HepG2 (cell line): ENCODE results near the gene GJD3. TPM values are rescaled to one million over a fixed set of nuclear protein-coding genes. Genes with fewer than 3 reads are reported as not detected.

ENCODE experiments used
- ATAC-seq: fragments of 200-7000 bp; cut with Tn5 transposase; 3 replicates; pipeline ENCODE4 v1.9.1; 2020; ENCODE audit warnings: mild to moderate bottlenecking, moderate library complexity
- BruUV-seq: library from RNA; stranded (reverse); fragments of 400-500 nt; replicated peaks from 2 replicates; lab custom pipeline; 2021; lab: Mats Ljungman, UMichigan
- CTCF ChIA-PET: fragments of 300-600 bp; formaldehyde crosslinking; extraction: SDS; loops from one replicate; lab custom pipeline; 2021; ENCODE audit warnings: low total read pairs, inconsistent platforms, low intra/inter-chr PET ratio; lab: Yijun Ruan, JAX
- POLR2A ChIA-PET: fragments of 350-600 bp; sonication (Branson Sonifier 250); formaldehyde crosslinking; loops from one replicate; lab custom pipeline; 2020; ENCODE audit warnings: antibody characterized with exemption, inconsistent platforms; lab: Yijun Ruan, JAX
- DNase-seq: peaks from one replicate; pipeline ENCODE4 v3.0.0-alpha.2; 2015; ENCODE audit warnings: low spot score
- FAIRE-seq: peaks from 3 replicates; lab custom pipeline; 2011; peaks lifted over from hg19 to GRCh38; lab: Jason Lieb, UNC
- H2AFZ ChIP-seq: one replicate; pipeline ENCODE4 v1.6.1; 2011; ENCODE audit warnings: low read length, inconsistent platforms
- H3K27ac ChIP-seq: fragments of 300-600 bp; 3 replicates; pipeline ENCODE4 v1.8.0; 2011; ENCODE audit warnings: mixed run types, mild to moderate bottlenecking, mixed read lengths, low read length, inconsistent platforms; ENCODE audit not compliant: insufficient read depth; ENCODE audit errors: extremely low read length
- H3K27me3 ChIP-seq, 2 experiments: fragments of 200-600 bp in 1 of 2; 2 replicates in 1 of 2; 3 replicates in 1 of 2; pipeline versions ENCODE4 v1.6.0 to v1.8.0; 2011; ENCODE audit warnings: low read length in 2 of 2, mild to moderate bottlenecking in 2 of 2, moderate library complexity in 2 of 2, inconsistent platforms in 1 of 2; ENCODE audit not compliant: insufficient read depth in 2 of 2, control insufficient read depth in 1 of 2
- H3K36me3 ChIP-seq, 2 experiments: fragments of 200-600 bp in 1 of 2; replicated peaks in 1 of 2; 2 replicates in 1 of 2; 3 replicates in 1 of 2; pipeline versions ENCODE4 v1.5.1 to v1.8.0; 2011; ENCODE audit warnings: low read length in 2 of 2, inconsistent platforms in 1 of 2; ENCODE audit not compliant: insufficient read depth in 2 of 2, control insufficient read depth in 1 of 2
- H3K4me1 ChIP-seq: 2 replicates; pipeline ENCODE4 v1.5.1; 2012; ENCODE audit warnings: low read length, inconsistent platforms; ENCODE audit not compliant: insufficient read depth
- H3K4me2 ChIP-seq: 2 replicates; pipeline ENCODE4 v1.6.0; 2011; ENCODE audit warnings: low read depth, low read length, inconsistent platforms
- H3K4me3 ChIP-seq, 3 experiments: fragments of 200-600 bp in 1 of 3; sonication (generic), shearing (Covaris generic) in 1 of 3; replicated peaks in 1 of 3; 2 replicates each; pipeline ENCODE4 v1.5.1; 2011 to 2016; ENCODE audit warnings: low read length in 3 of 3, inconsistent platforms in 2 of 3, low read depth in 2 of 3, mild to moderate bottlenecking in 2 of 3, control low read depth in 1 of 3, mixed read lengths in 1 of 3; ENCODE audit not compliant: insufficient read depth in 1 of 3
- H3K79me2 ChIP-seq: one replicate; pipeline ENCODE4 v1.6.1; 2011; ENCODE audit warnings: low read length, inconsistent platforms; ENCODE audit not compliant: insufficient read depth
- H3K9ac ChIP-seq: 2 replicates; pipeline ENCODE4 v1.6.0; 2011; ENCODE audit warnings: mild to moderate bottlenecking, low read depth, low read length, inconsistent platforms; ENCODE audit not compliant: insufficient read depth
- H3K9me3 ChIP-seq: 2 replicates; pipeline ENCODE4 v1.5.1; 2012; ENCODE audit warnings: mild to moderate bottlenecking, low read length
- H4K20me1 ChIP-seq: 2 replicates; pipeline ENCODE4 v1.6.0; 2011; ENCODE audit warnings: inconsistent platforms, mild to moderate bottlenecking, low read length, moderate library complexity; ENCODE audit not compliant: insufficient read depth
- ARID4A ChIP-seq: sonication (generic); formaldehyde crosslinking; IDR thresholded peaks from 2 replicates; pipeline ENCODE4 v1.5.0; 2020; ENCODE audit warnings: mild to moderate bottlenecking, missing genetic modification reagents, borderline replicate concordance
- ARNTL ChIP-seq: sonication (generic); formaldehyde crosslinking; IDR thresholded peaks from 2 replicates; pipeline ENCODE4 v1.4.0; 2020; ENCODE audit warnings: mild to moderate bottlenecking, missing genetic modification reagents
- FOSL1 ChIP-seq: sonication (generic); formaldehyde crosslinking; IDR thresholded peaks from 2 replicates; pipeline ENCODE4 v1.9.0; 2021; ENCODE audit warnings: missing genetic modification reagents, borderline replicate concordance
- IKZF4 ChIP-seq: sonication (generic); formaldehyde crosslinking; IDR thresholded peaks from 2 replicates; pipeline ENCODE4 v1.5.1; 2020; ENCODE audit warnings: borderline replicate concordance, mild to moderate bottlenecking, low read depth, missing genetic modification reagents; ENCODE audit errors: not compliant biosample characterization
- PITX1 ChIP-seq: sonication (generic); formaldehyde crosslinking; IDR thresholded peaks from 2 replicates; pipeline ENCODE4 v1.5.1; 2020; ENCODE audit warnings: mild to moderate bottlenecking, missing genetic modification reagents
- TBX2 ChIP-seq: sonication (generic); formaldehyde crosslinking; IDR thresholded peaks from 2 replicates; pipeline ENCODE4 v1.5.0; 2020; ENCODE audit warnings: missing genetic modification reagents, mild to moderate bottlenecking, borderline replicate concordance
- THYN1 ChIP-seq: sonication (generic); formaldehyde crosslinking; IDR thresholded peaks from 2 replicates; pipeline ENCODE4 v1.8.1; 2023; ENCODE audit warnings: low read depth, mild to moderate bottlenecking, moderate library complexity, missing genetic modification reagents, borderline replicate concordance
- ZFP90 ChIP-seq: sonication (generic); formaldehyde crosslinking; IDR thresholded peaks from 2 replicates; pipeline ENCODE4 v1.8.0; 2022; ENCODE audit warnings: missing genetic modification reagents, mild to moderate bottlenecking, inconsistent platforms, borderline replicate concordance
- ZMYM3 ChIP-seq: sonication (generic); formaldehyde crosslinking; IDR thresholded peaks from 2 replicates; pipeline ENCODE4 v1.5.1; 2020; ENCODE audit warnings: mild to moderate bottlenecking, missing genetic modification reagents
- ZNF205 ChIP-seq: IDR thresholded peaks from 2 replicates; pipeline ENCODE4 v1.6.1; 2018; ENCODE audit warnings: missing biosample characterization, missing genetic modification reagents
- ZNF451 ChIP-seq: sonication (generic); formaldehyde crosslinking; IDR thresholded peaks from 2 replicates; pipeline ENCODE4 v1.5.0; 2020; ENCODE audit warnings: mild to moderate bottlenecking, missing genetic modification reagents
- ZNF713 ChIP-seq: sonication (generic); formaldehyde crosslinking; IDR thresholded peaks from 2 replicates; pipeline ENCODE4 v1.4.0; 2020; ENCODE audit warnings: mild to moderate bottlenecking, missing genetic modification reagents
- WGBS: methylation state at CpG from one replicate; pipeline ENCODE4 v1.1.6; 2017; ENCODE audit warnings: low lambda C conversion rate; 5-methylcytosine and 5-hydroxymethylcytosine counted together
- in situ Hi-C: cut with HindIII; loops from 2 replicates; pipeline ENCODE4 v1.10.0; 2017; ENCODE audit warnings: low pct_unique_long_range_greater_than_20kb; ENCODE audit not compliant: extremely low pct_ligation_motif_present
- intact Hi-C: fragments of 100-400 bp; cut with micrococcal nuclease; formaldehyde crosslinking; loops from one replicate; pipeline ENCODE4 v1.10.0; 2022; ENCODE audit not compliant: unreplicated experiment
- polyA plus RNA-seq, 8 experiments: library from polyadenylated mRNA; depleted of rRNA in 3 of 8; stranded (reverse) in 7 of 8; unstranded in 1 of 8; fragments of >200 nt; fragmentation: Illumina TruSeq in 4 of 8; extraction: Trizol in 4 of 8; gene quantifications; 2 replicates each; pipeline versions ENCODE4 v1.2.1 to v1.2.3, GENCODE V29; 2011 to 2016; ENCODE audit warnings: low read depth in 4 of 8, missing spikeins in 1 of 8, mixed read lengths in 1 of 8; ENCODE audit not compliant: insufficient read depth in 1 of 8
- total RNA-seq, 5 experiments: library from RNA; depleted of rRNA; stranded (reverse); fragments of >200 nt; fragmentation: Illumina TruSeq; extraction: Trizol; gene quantifications; 2 replicates each; pipeline ENCODE4 v1.2.3, GENCODE V29; 2016; ENCODE audit warnings: low read depth in 1 of 5
- TF ChIP-seq, protein P1 (sequence below): sonication (generic); formaldehyde crosslinking; IDR thresholded peaks from 2 replicates; pipeline ENCODE4 v1.4.0; 2020; ENCODE audit warnings: missing genetic modification reagents, borderline replicate concordance
- TF ChIP-seq, protein P2 (sequence below): sonication (generic); formaldehyde crosslinking; IDR thresholded peaks from 2 replicates; pipeline ENCODE4 v1.5.1; 2020; ENCODE audit warnings: missing genetic modification reagents, mild to moderate bottlenecking, borderline replicate concordance

Gene GJD3
- total and polyA plus RNA-seq, 2 of the 13 experiments (the other 11 are each of a cell fraction or from before 2014, with no cell fraction given) = not detected

DNA sequence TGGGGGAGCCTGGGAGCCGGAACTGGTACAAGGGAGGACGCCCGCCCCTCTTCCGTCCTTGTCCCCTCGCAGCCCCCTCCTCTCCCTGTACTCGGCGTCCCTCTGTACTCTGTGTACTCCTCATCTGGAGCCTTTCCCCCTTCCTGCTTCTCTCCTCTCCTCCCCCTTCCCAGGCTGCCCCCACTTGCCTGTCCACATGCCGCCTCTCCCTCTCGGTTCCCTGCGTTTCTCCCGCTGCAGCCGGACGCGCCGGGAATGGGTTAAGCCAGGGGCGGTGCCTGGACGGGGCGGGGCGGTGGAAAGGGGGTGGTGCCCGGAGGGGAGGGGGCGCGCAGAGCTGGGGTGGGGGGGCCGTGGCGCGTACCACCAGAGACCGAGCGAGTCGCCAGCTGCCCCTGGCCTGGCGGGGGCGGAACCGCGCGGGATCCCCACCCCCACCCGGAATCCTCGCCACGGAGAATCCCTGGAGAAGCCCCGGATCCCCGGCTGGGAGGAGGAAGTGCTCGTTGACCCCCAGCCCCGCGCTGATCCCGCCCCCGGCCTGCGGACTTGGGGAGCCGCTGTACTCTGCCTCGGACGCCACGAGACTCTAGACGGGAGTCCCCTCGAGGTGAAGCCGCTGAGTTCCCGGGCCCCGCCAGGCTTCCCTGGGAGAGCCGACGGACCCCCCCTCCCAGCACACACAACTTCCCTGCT, 22.6 kb downstream of the GJD3 start:
- Histone ChIP-seq H3K9me3 (no peaks in the 10 kb centered on the region), H2AFZ (no peak overlapping the region), H4K20me1 (peaks cover 16% of the 10 kb centered on the region), H3K4me3 (peak overlapping the region; percentile 79 to 88 (median 84)), H3K4me1 (peaks cover 53% of the 10 kb centered on the region), H3K4me2 (peak overlapping the region; percentile 94), H3K27ac (peak overlapping the region; percentile 64), H3K36me3 (no peaks in the 10 kb centered on the region; a peak in 1 of 5 replicates), H3K27me3 (no peaks in the 10 kb centered on the region), H3K9ac (peak overlapping the region; percentile 76), H3K79me2 (peaks cover 29% of the 10 kb centered on the region)
- CTCF ChIA-PET = interaction anchor here (1.1 kb wide), 1 partner anchor 39 kb away, joined by 4 read pairs; no protein-coding TSS in a partner anchor
- POLR2A ChIA-PET = interaction anchor here (0.6 to 6.6 kb wide), 6 partner anchors 10 to 32 kb away, joined by 3 to 48 read pairs (median 14); partner anchors contain the start of gene RARA
- intact Hi-C loops = no loop called here
- no TSS peak for BruUV-seq
- peak; percentile 56 for ATAC-seq
- peak; percentile 64 for DNase-seq
- no peak for FAIRE-seq
- in situ Hi-C loops = no loop called here
- under 1% methylated on average over 25 of the region's 55 CpGs for WGBS
- TF ChIP-seq ZNF713 (CRISPR knock-in tag) = no peak
- TF ChIP-seq, protein P1, sequence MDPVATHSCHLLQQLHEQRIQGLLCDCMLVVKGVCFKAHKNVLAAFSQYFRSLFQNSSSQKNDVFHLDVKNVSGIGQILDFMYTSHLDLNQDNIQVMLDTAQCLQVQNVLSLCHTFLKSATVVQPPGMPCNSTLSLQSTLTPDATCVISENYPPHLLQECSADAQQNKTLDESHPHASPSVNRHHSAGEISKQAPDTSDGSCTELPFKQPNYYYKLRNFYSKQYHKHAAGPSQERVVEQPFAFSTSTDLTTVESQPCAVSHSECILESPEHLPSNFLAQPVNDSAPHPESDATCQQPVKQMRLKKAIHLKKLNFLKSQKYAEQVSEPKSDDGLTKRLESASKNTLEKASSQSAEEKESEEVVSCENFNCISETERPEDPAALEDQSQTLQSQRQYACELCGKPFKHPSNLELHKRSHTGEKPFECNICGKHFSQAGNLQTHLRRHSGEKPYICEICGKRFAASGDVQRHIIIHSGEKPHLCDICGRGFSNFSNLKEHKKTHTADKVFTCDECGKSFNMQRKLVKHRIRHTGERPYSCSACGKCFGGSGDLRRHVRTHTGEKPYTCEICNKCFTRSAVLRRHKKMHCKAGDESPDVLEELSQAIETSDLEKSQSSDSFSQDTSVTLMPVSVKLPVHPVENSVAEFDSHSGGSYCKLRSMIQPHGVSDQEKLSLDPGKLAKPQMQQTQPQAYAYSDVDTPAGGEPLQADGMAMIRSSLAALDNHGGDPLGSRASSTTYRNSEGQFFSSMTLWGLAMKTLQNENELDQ (CRISPR knock-in tag) = no peak
- no peak for TF ChIP-seq ARNTL
- TF ChIP-seq, protein P2, sequence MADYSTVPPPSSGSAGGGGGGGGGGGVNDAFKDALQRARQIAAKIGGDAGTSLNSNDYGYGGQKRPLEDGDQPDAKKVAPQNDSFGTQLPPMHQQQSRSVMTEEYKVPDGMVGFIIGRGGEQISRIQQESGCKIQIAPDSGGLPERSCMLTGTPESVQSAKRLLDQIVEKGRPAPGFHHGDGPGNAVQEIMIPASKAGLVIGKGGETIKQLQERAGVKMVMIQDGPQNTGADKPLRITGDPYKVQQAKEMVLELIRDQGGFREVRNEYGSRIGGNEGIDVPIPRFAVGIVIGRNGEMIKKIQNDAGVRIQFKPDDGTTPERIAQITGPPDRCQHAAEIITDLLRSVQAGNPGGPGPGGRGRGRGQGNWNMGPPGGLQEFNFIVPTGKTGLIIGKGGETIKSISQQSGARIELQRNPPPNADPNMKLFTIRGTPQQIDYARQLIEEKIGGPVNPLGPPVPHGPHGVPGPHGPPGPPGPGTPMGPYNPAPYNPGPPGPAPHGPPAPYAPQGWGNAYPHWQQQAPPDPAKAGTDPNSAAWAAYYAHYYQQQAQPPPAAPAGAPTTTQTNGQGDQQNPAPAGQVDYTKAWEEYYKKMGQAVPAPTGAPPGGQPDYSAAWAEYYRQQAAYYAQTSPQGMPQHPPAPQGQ (CRISPR knock-in tag) = no peak
- peak; percentile 54; the same call in 1 of the 2 replicates for TF ChIP-seq TBX2 (CRISPR knock-in tag)
- no peak for TF ChIP-seq THYN1 (CRISPR knock-in tag)
- no peak for TF ChIP-seq FOSL1
- peak; percentile 86 for TF ChIP-seq ZNF451 (CRISPR knock-in tag)
- peak; percentile 60; the same call in 1 of the 2 replicates for TF ChIP-seq ZMYM3 (CRISPR knock-in tag)
- TF ChIP-seq PITX1 (CRISPR knock-in tag) = peak; percentile 56; the same call in 1 of the 2 replicates
- no peak for TF ChIP-seq IKZF4
- TF ChIP-seq ZFP90 (CRISPR knock-in tag) = no peak
- TF ChIP-seq ARID4A (CRISPR knock-in tag) = peak; percentile 73
- TF ChIP-seq ZNF205 = no peak
